H1 (cell line): ENCODE data around the gene STX10. TPM values are rescaled to one million over a fixed set of nuclear protein-coding genes. Genes with fewer than 3 reads are reported as not detected.

Experiments
- BCL11A ChIP-seq, 2 experiments: IDR thresholded peaks; one replicate each; pipeline ENCODE4 v1.6.1; 2011; ENCODE audit warnings: low read depth in 2 of 2, low read length in 2 of 2, mild to moderate bottlenecking in 2 of 2
- CEBPB ChIP-seq: IDR thresholded peaks from 2 replicates; pipeline ENCODE4 v1.6.1; 2012; ENCODE audit warnings: low read depth, low read length
- CHD7 ChIP-seq: fragments of 300-600 bp; sonication (generic); IDR thresholded peaks from 2 replicates; pipeline ENCODE4 v1.7.1; 2012; ENCODE audit warnings: low read length, moderate library complexity, mild to moderate bottlenecking, inconsistent platforms; ENCODE audit not compliant: insufficient replicate concordance
- GTF2F1 ChIP-seq: IDR thresholded peaks from 2 replicates; pipeline ENCODE4 v1.6.1; 2012; ENCODE audit warnings: low read depth, low read length, improper control_type of control experiment, borderline replicate concordance
- POLR2A ChIP-seq, 2 experiments: IDR thresholded peaks; 1 replicate in 1 of 2; 2 replicates in 1 of 2; pipeline ENCODE4 v1.6.1; 2011; ENCODE audit warnings: low read depth in 2 of 2, low read length in 2 of 2, mild to moderate bottlenecking in 2 of 2; ENCODE audit errors: control extremely low read depth in 1 of 2
- RAD21 ChIP-seq, 2 experiments: IDR thresholded peaks in 1 of 2; conservative IDR thresholded peaks in 1 of 2; 2 replicates each; pipeline ENCODE4 v1.6.1; 2011; ENCODE audit warnings: low read depth in 2 of 2, low read length in 2 of 2, improper control_type of control experiment in 1 of 2, inconsistent platforms in 1 of 2, mild to moderate bottlenecking in 1 of 2, moderate library complexity in 1 of 2
- TBP ChIP-seq: IDR thresholded peaks from 2 replicates; pipeline ENCODE4 v1.6.1; 2011; ENCODE audit warnings: low read depth, low read length, improper control_type of control experiment
- polyA plus RNA-seq, 7 experiments: library from polyadenylated mRNA; depleted of rRNA in 3 of 7; stranded (reverse) in 5 of 7; unstranded in 2 of 7; fragments of >200 nt in 5 of 7; fragments of 200-250 nt in 2 of 7; gene quantifications; 1 replicate in 5 of 7; 2 replicates in 1 of 7; 4 replicates in 1 of 7; pipeline versions ENCODE4 v1.2.1 to v1.2.3, GENCODE V29; 2011 to 2013; ENCODE audit warnings: missing spikeins in 2 of 7, mixed read lengths in 2 of 7
- total RNA-seq: library from RNA; stranded (reverse); fragmentation: NEBNext Ultra II Directional; extraction: Animal tissue kit (Norgen Biotek cat#: 25700); gene quantifications from 2 replicates; pipeline ENCODE4 v1.2.1, GENCODE V29; 2021

STX10 gene
- total and polyA plus RNA-seq, 2 of the 8 experiments (the other 6 are each of a cell fraction or from before 2014, with no cell fraction given): 53.0 to 80.1 TPM

- TF ChIP-seq CHD7 (no peak), POLR2A (IDR thresholded peaks at IDR 0.05; ENCODE audit: control extremely low read depth in 1 of 2, low read depth in 2 of 2, low read length in 2 of 2) (no peak), RAD21 (IDR thresholded peaks at IDR 0.05 in 1 of 2, conservative IDR thresholded peaks at IDR 0.05 in 1 of 2; ENCODE audit: low read depth in 2 of 2, low read length in 2 of 2) (no peak), CEBPB (no peak), TBP (no peak), BCL11A (IDR thresholded peaks at IDR 0.05; ENCODE audit: low read depth in 2 of 2, low read length in 2 of 2) (no peak), GTF2F1 (no peak)
These were observed 22.4 kb upstream of the STX10 start (continued) for GRCh38 chr19:13172346-13173138.
